Epidermal melanocyte (primary cell): ENCODE measurements around the gene OR8J1.
"Not testable (repeated sequence)": the region's sequence is repeated elsewhere in the genome, so short reads cannot be mapped to it uniquely, and the experiment has no call there.

Source experiments
- DNase-seq: peaks from one replicate; pipeline ENCODE4 v3.0.0; 2011; ENCODE audit warnings: low spot score; ENCODE audit not compliant: insufficient read length

The OR8J1 gene, protein sequence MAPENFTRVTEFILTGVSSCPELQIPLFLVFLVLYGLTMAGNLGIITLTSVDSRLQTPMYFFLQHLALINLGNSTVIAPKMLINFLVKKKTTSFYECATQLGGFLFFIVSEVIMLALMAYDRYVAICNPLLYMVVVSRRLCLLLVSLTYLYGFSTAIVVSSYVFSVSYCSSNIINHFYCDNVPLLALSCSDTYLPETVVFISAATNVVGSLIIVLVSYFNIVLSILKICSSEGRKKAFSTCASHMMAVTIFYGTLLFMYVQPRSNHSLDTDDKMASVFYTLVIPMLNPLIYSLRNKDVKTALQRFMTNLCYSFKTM

DNA sequence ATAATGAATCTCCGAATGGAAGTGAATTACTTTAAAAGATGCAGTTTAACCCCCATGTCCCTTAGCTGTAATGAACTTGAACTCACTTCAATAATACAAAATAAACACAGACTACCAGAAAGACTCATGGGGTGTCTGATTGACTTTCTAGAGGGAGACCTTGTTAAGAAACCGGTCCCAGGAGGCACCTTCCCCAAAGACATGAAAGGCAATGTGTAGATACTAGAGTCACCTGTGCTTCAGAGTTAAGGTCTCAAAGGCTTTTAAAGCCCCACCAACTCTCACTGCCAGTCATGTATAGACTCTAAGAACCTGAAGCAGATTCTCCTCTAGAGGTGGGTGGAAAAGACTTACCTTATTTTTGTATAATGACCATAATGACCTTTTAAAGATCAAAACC is at the start of gene OR8J1:
Gene OR8J1 (plus strand): TSS at position 301 of the 400 bp plus-strand sequence. CDS start 5,956 bp downstream, outside the sequence.
- no peak for DNase-seq

- no peak for DNase-seq
Measured at GRCh38 chr11:56307836-56308235, 46.3 kb upstream of the OR8J1 start.

DNA sequence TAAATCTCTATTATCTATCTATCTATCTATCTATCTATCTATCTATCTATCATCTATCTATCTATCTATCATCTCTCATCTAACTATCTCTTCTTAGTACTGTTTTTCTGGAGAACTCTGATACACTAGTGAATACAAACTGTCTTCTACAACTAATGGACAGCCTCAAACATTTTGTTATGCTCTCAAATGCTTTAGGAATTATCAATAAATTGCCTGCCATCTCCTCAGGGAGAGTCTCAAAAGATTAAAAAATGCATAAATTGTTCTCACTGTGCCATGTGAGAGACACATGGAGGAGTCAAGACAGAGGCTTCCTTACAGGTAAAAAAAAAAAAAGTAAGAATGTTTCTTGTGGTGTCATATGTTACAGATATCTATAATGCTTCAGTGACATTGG is 39.2 kb upstream of the OR8J1 start, which contains the start of gene OR8K3:
Gene OR8K3 (plus strand): TSS at position 301 of the 400 bp plus-strand sequence. CDS start 3,163 bp downstream, outside the sequence.
- no peak for DNase-seq

DNA sequence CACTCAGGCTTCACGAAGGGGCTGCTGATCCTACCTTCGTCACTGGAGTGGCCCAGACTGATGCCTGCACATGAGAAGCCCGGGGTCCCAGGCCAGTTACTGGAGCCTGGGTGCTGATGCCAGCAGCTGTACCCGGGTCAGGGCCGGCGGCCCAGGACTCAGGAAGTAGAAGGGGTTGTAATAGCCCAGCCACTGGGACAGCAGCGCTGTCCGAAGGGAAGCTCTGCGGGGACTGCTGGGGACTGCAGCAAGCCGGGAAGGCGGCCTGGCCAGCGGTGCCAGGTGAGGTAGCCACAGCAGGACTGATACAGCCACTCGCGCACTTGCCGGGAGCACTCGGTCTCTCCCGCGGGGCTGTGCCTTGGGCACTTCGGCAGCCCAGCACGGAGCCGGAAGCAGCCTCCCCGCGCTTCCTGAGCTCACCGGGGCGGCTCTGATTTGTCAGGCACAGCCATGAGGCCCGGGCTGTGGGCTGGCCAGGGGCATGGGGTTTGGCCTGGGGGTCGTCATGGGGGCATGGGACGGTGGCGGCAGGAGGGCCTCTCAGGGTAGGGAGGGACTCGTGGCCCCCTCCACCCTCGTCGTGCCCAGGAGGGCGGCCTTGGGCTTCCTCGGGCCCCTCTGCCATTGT is 22.1 kb upstream of the OR8J1 start:
- no peak for DNase-seq

DNA sequence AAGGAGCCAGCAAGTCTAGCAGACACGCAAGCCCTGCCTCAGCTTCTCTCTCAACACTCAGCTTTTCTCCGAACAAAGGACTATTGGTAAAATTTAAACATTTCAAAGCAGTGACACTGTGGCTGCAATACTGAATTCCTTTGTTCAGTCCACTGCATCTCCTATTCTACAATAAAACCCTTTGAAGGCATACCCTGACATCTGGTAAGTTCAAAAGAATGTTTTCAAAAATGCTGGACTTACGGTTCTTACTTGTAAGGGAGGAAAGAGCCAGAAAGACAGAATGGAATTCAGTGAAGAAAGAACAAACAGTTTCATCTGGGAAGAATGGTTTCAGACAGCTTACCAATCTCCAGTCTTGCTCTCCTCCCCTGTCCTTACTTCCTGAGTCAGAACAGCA is 20.9 kb upstream of the OR8J1 start:
- DNase-seq = no peak

DNA sequence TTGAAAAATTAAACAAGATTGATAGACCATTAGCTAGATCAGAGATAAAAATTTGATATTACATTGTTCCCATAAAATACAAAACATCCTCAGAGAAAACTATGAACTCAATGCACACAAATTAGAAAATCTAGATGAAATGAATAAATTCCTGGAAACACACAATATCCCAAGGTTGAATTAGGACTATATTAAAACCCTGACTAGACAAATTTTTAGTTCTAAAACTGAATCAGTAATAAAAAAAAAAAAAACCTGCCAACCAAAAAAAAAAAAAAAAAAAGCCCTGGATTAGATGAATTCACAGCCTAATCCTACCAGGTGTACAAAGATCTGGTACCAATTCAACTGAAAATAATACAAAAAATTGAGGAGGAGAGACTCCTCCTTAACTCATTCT is 13.8 kb upstream of the OR8J1 start:
- DNase-seq = no peak

DNA sequence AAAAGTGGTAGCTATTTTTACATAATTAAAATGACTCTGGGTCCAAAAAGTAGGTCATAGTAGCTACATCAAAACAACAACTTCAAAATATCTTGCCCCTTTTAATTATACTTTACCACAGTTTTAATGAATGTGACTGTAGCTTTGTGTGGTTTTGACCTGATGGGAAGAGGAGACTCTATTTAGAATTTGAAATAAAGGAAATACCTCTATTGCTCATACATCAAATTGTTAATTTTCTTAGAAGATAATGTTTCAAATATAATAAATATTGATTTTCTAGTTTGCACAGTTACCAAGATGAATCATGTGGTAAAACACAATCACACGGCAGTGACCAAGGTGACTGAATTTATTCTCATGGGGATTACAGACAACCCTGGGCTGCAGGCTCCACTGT is 8.4 kb upstream of the OR8J1 start, which contains the start of gene OR8K1:
Gene OR8K1 (plus strand): TSS at position 301 of the 400 bp plus-strand sequence. CDS start 0 bp downstream, at position 301.
- DNase-seq = no peak

GRCh38 chr11:56375324-56375723 is 21.2 kb downstream of the OR8J1 start, which contains the start of gene OR8U1:
OR8U1 (plus strand) TSS chr11:56375624; CDS start chr11:56375624, 0 bp downstream.
- no peak for DNase-seq

GRCh38 chr11:56380120-56380519 is 26.0 kb downstream of the OR8J1 start:
- no peak for DNase-seq

- no peak for DNase-seq
Measured at GRCh38 chr11:56394381-56394780, 40.3 kb downstream of the OR8J1 start.

DNA sequence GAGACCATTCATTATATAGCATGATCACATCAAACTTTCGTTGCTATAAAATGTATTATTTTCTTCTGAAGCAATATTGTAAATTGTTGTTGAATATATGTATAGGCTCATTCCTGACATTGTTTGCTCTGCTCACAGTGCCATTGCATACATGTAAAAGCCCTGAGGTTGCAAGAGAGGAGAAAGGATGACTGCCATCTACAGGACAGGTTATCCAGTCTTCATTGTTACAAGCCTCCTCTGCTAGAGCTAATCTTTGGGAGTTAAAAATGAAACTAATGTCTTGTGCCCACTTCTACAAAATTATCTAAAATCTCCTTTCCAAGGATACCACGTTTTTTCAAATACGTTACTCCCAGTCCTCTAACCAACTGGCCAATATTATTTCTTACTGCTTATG is 42.0 kb downstream of the OR8J1 start:
- DNase-seq = no peak

GRCh38 chr11:56401858-56402461 is 47.9 kb downstream of the OR8J1 start:
- not testable (repeated sequence) for DNase-seq

DNA sequence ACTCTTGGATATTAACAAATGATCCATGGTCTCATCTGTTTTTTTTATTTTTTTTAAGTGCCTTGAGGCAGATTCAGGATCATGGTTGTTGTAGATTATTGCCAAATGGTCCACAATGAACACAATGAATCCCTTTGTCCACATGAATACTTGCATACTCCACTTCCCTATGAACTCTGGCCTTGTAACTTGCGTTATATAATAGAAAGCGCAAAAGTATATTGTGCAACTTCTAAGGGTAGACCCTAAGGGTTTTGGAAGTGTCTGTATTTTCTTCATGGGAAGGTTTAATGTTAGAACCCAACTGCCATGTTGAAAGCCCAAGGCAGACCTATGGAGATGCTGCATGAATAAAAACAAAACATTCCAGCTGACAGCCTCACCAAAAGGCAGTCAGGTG is 50.3 kb downstream of the OR8J1 start:
- no peak for DNase-seq

DNA sequence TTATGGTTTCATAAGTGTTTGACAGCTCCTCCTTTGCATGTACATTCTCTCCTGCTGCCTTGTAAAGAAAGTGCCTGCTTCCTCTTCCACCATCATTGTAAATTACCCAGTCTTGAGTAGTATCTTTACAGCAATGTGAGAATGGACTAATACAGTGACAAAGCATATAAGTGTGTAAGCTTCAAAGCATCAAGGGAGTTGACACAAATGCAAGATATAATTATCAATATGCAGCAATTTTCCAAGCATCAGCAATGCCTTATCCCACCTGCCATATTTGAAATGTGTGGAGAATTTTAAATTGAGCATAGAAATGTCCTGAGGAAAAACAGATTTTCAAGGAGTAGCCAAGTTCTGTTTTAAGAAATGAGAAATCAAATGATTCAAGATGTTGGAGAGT is 56.7 kb downstream of the OR8J1 start:
- no peak for DNase-seq
